NCI-H748 (cell line): ENCODE results near the gene WRNIP1.

Experiments
- DNase-seq: peaks from one replicate; lab custom pipeline; 2025; ENCODE audit not compliant: unreplicated experiment; lab: John Stamatoyannopoulos, UW

WRNIP1 gene

GRCh38 chr6:2834262-2834661 lies 69.1 kb downstream of the WRNIP1 start:
- DNase-seq = no peak
